Rectal smooth muscle tissue (tissue), 1 donor: ENCODE results near the gene CCRL2.
A peak's percentile ranks its signal among the peaks of the same experiment; 100 is the strongest.

Experiments
- H3K27ac ChIP-seq: one replicate; pipeline ENCODE4 v1.7.0; 2013; ENCODE audit warnings: low read depth, low read length, inconsistent platforms
- H3K27me3 ChIP-seq: one replicate; pipeline ENCODE4 v1.7.0; 2013; ENCODE audit warnings: low read length; ENCODE audit not compliant: control insufficient read depth, insufficient read depth
- H3K36me3 ChIP-seq: one replicate; pipeline ENCODE4 v1.7.0; 2013; ENCODE audit warnings: low read length; ENCODE audit not compliant: control insufficient read depth, insufficient read depth
- H3K4me1 ChIP-seq: one replicate; pipeline ENCODE4 v1.7.0; 2013; ENCODE audit warnings: low read length; ENCODE audit not compliant: control insufficient read depth, insufficient read depth
- H3K4me3 ChIP-seq: one replicate; pipeline ENCODE4 v1.7.0; 2013; ENCODE audit warnings: low read length
- H3K9ac ChIP-seq: one replicate; pipeline ENCODE4 v1.7.0; 2013; ENCODE audit warnings: low read length

CCRL2 gene

GRCh38 chr3:46406788-46407611 is at the start of gene CCRL2, which contains the start of gene CCR5AS:
Gene CCRL2, plus strand, starts transcription at chr3:46407259. Its CDS starts 821 bp downstream, at chr3:46408080.
Gene CCR5AS, minus strand, starts transcription at chr3:46407066.
- Histone ChIP-seq H3K4me1 (no peaks in the 10 kb centered on the region), H3K36me3 (no peaks in the 10 kb centered on the region), H3K4me3 (peak within 1 kb of the TSS; percentile 59), H3K27me3 (no peaks in the 10 kb centered on the region), H3K27ac (peak within 1 kb of the TSS; percentile 47), H3K9ac (peak within 1 kb of the TSS; percentile 19)

- H3K4me1 ChIP-seq, result no peaks in the 10 kb centered on the region
- no peak overlapping the region for H3K4me3 ChIP-seq
- no peaks in the 10 kb centered on the region for H3K36me3 ChIP-seq
- H3K27ac ChIP-seq, result no peak overlapping the region
- H3K27me3 ChIP-seq, result no peaks in the 10 kb centered on the region
- H3K9ac ChIP-seq, result no peak overlapping the region
Observed at GRCh38 chr3:46358466-46358865, 48.6 kb upstream of the CCRL2 start.

GRCh38 chr3:46359733-46360493 is 47.1 kb upstream of the CCRL2 start:
- Histone ChIP-seq H3K9ac (no peak overlapping the region), H3K27me3 (no peaks in the 10 kb centered on the region), H3K36me3 (no peaks in the 10 kb centered on the region), H3K4me1 (no peaks in the 10 kb centered on the region), H3K27ac (no peak overlapping the region), H3K4me3 (no peak overlapping the region)

GRCh38 chr3:46360907-46361306 is 46.2 kb upstream of the CCRL2 start:
- no peak overlapping the region for H3K27ac ChIP-seq
- H3K4me3 ChIP-seq, result no peak overlapping the region
- H3K4me1 ChIP-seq, result no peaks in the 10 kb centered on the region
- no peak overlapping the region for H3K9ac ChIP-seq
- H3K27me3 ChIP-seq, result no peaks in the 10 kb centered on the region
- H3K36me3 ChIP-seq, result no peaks in the 10 kb centered on the region

GRCh38 chr3:46361408-46362283 is 45.4 kb upstream of the CCRL2 start:
- Histone ChIP-seq H3K9ac (no peak overlapping the region), H3K4me1 (no peaks in the 10 kb centered on the region), H3K27ac (no peak overlapping the region)

GRCh38 chr3:46365041-46365440 is 42.0 kb upstream of the CCRL2 start:
- Histone ChIP-seq H3K27me3 (no peaks in the 10 kb centered on the region), H3K4me1 (no peaks in the 10 kb centered on the region), H3K27ac (no peak overlapping the region), H3K9ac (no peak overlapping the region), H3K36me3 (no peaks in the 10 kb centered on the region), H3K4me3 (no peak overlapping the region)

More at GRCh38 chr3:46361408-46362283, 45.4 kb upstream of the CCRL2 start:
- H3K27me3 ChIP-seq, result no peaks in the 10 kb centered on the region
- no peak overlapping the region for H3K4me3 ChIP-seq
- no peaks in the 10 kb centered on the region for H3K36me3 ChIP-seq

- H3K4me1 ChIP-seq, result no peaks in the 10 kb centered on the region
- H3K27ac ChIP-seq, result no peak overlapping the region
- H3K27me3 ChIP-seq, result no peaks in the 10 kb centered on the region
- H3K36me3 ChIP-seq, result no peaks in the 10 kb centered on the region
- no peak overlapping the region for H3K4me3 ChIP-seq
- H3K9ac ChIP-seq, result no peak overlapping the region
Observed at GRCh38 chr3:46365737-46366524, 41.1 kb upstream of the CCRL2 start.

GRCh38 chr3:46367811-46368210 is 39.2 kb upstream of the CCRL2 start:
- no peak overlapping the region for H3K4me3 ChIP-seq
- no peaks in the 10 kb centered on the region for H3K27me3 ChIP-seq
- no peak overlapping the region for H3K9ac ChIP-seq
- no peak overlapping the region for H3K27ac ChIP-seq
- no peaks in the 10 kb centered on the region for H3K36me3 ChIP-seq
- H3K4me1 ChIP-seq, result no peaks in the 10 kb centered on the region

- Histone ChIP-seq H3K36me3 (no peaks in the 10 kb centered on the region), H3K4me3 (no peak overlapping the region), H3K9ac (no peak overlapping the region), H3K27me3 (no peaks in the 10 kb centered on the region), H3K4me1 (no peaks in the 10 kb centered on the region), H3K27ac (no peak overlapping the region)
Observed at GRCh38 chr3:46368569-46368968, 38.5 kb upstream of the CCRL2 start.

- no peaks in the 10 kb centered on the region for H3K27me3 ChIP-seq
- H3K27ac ChIP-seq, result no peak overlapping the region
- H3K4me3 ChIP-seq, result no peak overlapping the region
- H3K4me1 ChIP-seq, result no peaks in the 10 kb centered on the region
- no peak overlapping the region for H3K9ac ChIP-seq
- H3K36me3 ChIP-seq, result no peaks in the 10 kb centered on the region
Observed at GRCh38 chr3:46369151-46369550, 37.9 kb upstream of the CCRL2 start.

GRCh38 chr3:46369675-46370132 is 37.4 kb upstream of the CCRL2 start:
- Histone ChIP-seq H3K36me3 (no peaks in the 10 kb centered on the region), H3K4me1 (no peaks in the 10 kb centered on the region), H3K4me3 (no peak overlapping the region), H3K27ac (peak overlapping the region; percentile 8), H3K27me3 (no peaks in the 10 kb centered on the region), H3K9ac (no peak overlapping the region)
